NCI-H524 treated with DMSO at 0.1 percent for 48 hours (cell line): ENCODE measurements around the gene RBM43.

Source experiments
- DNase-seq: peaks from one replicate; lab custom pipeline; 2025; lab: John Stamatoyannopoulos, UW

The RBM43 gene

GRCh38 chr2:151217343-151217742, 44.3 kb downstream of the RBM43 start:
- DNase-seq = no peak

DNA sequence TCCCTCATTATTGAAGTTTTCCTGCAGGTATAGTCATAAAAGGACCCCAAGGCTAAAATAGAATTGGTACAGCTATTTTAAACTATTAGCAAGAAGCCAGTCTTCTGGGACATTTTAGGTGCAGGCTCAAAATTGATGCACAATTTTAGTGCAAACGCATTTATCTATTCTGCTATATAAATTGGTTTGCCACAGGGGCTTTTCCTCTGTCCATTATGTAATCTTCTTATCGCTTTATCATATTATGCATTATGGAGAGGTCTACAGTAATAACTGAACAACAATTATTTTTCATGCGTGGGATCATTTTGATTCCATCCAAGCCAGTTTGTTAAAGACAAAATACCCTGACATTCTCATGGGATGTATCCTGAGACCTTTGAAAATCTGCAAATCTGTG, 54.6 kb downstream of the RBM43 start:
- no peak for DNase-seq

DNA sequence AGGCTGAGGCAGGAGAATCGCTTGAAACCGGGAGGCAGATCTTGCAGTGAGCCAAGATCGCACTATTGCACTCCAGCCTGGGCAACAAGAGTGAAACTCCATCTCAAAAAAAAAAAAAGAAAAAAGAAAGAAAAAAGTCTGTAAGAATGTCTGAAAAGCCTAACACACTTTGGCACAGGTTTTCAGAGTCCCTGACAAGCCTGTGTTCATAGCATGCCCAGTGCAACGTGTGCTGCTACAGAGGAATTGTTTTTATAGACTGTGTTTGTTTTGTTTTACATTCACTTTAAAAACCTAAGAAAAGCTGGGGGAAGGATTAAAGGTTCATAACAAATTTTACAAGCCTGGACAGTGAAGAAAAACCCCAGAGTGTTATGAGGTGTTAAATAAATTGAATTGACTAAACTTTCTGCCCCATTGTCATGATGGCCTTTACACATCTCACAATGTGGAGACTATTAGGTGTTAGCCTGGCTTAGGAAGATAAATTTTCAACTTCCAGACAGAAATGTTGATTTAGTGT, 55.2 kb downstream of the RBM43 start:
- no peak for DNase-seq

DNA sequence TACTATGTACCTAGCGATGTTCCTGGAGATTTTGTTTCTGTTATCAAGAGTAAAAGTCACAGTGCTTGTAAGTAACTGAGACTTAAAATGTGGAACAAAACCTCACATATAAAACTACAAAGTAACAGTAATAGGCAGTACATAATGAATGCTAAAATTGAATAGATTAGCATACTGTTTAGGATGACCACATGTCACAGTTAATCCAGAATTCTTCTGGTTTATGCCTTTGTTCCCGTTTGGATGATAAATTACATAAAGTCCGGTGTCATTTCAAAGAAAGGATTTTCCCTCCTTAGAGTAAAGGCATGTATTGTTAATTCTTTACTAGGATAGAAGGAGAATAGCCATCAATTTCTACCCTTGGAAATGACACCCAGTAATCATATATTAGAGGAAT, 56.1 kb downstream of the RBM43 start:
- DNase-seq = no peak

- no peak for DNase-seq
These were observed 56.9 kb downstream of the RBM43 start for GRCh38 chr2:151204756-151205155.

DNA sequence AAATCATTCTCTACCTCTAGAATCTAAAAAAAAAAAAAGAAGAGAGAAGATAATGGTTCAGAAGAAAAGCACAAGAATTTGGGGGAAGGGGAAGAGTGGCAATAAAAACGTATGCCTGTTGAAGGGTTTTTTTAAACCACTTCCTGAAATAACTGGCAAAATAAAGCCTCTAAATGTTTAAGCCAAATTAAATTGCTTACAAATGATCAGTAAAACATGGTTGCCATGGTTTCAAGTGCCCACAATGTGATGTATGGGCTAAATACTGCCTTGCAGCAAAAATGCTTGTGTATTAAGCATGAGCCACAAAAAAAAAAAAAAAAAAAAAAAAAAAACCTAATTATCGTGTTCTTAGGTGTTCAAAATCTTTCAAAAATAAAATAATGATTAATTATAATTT, 60.8 kb downstream of the RBM43 start:
- no peak for DNase-seq

- DNase-seq = no peak
These were observed 61.4 kb downstream of the RBM43 start for GRCh38 chr2:151200277-151200676.

DNA sequence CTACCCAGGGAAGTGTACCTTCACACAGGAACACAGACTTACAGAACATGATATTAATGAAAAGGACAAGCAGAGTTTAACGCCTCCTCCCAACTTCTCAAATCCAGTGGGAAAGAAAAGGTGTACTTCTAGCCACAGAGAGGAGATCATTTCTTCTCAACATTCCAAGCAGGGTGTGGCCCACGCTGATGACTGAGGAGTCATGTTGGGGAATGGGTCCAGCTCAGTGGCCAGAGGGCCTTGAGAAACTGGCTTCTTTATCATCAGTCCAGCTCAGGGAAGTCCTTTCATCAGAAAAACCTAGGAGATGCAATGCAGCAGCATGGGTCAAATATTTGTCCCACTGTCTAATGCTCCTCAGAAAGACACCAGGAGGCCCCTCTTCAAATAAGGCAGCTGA, 63.0 kb downstream of the RBM43 start:
- DNase-seq = no peak
